Cortex of kidney (tissue), 1 donor: ENCODE measurements around the gene ARHGAP19.

ENCODE experiments used
- DNase-seq: peaks from one replicate; lab custom pipeline; 2025; lab: John Stamatoyannopoulos, UW

Gene ARHGAP19

GRCh38 chr10:97190450-97190849 is 102.0 kb downstream of the ARHGAP19 start:
- no peak for DNase-seq

- no peak for DNase-seq
Observed at GRCh38 chr10:97188261-97188711, 104.2 kb downstream of the ARHGAP19 start.

- DNase-seq = no peak
Observed at GRCh38 chr10:97186911-97187310, 105.5 kb downstream of the ARHGAP19 start.

DNA sequence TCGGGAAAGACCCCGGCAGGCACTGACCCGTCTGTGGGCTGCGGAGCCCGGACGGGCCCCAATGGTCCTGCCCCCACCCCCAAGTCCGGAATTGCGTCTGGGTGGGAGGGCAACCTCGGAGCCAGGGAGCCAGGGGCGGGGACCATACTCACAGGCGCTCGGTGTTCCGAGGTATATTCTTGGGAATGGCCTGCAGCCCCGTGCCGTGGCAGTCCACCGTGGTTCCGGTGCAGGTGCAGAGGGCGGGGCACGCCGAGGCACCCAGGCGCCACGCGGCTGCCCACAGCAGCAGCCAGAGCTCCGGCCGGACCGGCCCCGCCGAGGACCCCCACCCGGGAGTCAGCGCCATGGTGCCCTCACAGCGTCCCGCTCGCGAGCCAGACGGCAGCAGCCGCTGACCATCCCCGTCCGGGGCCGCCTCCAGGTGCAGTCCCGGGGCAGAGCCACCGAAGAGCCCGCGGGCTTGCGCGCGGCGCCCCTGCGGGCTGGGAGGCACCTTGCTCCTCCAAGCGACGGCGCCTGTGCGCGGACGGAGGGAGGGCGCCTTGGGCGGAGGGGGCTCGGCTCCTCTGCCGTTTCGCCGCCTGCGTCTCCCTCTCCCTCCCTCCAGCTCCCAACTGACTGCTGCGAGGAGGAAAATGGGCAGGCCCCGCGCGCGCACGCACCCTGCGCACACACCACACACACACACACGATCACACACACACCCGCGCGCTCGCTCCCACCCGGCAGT is 106.9 kb downstream of the ARHGAP19 start, which contains the start of gene SLIT1:
SLIT1 (minus strand) TSS at position 634 of the 733 bp plus-strand sequence; CDS start at position 349, 285 bp downstream.
- no peak for DNase-seq

GRCh38 chr10:97184971-97185325 is 107.5 kb downstream of the ARHGAP19 start:
- no peak for DNase-seq

DNA sequence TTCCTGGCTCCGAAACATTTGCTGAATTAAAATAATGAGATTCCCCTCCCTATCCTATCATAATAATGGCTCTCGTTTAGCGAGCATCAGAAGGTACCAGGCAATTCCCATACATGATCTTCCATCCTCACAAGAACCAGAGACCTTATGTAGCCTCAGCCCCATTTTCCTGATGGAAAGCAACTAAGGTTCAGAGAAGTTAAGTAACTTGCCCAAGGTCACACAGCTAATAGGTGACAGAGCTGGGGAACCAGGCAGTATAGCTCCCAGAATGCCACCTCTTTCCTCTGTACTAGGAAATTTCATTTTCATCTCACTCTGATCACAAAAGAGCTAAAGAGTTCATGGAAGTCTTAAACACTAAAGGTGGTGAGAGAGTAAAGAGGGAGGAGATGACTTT is 109.1 kb downstream of the ARHGAP19 start:
- DNase-seq = no peak

GRCh38 chr10:97182288-97182990 is 110.0 kb downstream of the ARHGAP19 start:
- no peak for DNase-seq

GRCh38 chr10:97180986-97181385 is 111.5 kb downstream of the ARHGAP19 start:
- DNase-seq = no peak

DNA sequence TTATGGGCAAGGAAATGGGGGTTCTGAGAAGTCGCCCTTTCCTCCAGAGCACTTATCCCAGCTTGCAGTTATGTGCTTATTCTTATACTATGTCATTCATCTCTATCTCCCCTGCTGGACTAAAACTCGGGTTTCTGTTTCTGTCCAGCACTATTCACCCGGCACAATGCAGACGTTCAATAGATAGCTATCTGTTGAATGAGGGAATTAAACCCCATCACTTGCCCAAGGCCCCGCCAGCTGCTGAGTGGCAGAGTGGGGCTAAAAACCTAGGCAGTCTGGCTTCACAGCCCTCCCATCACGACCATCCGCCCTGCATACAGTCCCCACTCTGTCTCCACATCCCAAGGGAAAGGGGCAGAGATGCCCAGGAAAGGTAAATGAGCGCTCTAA is 112.1 kb downstream of the ARHGAP19 start:
- DNase-seq = no peak

GRCh38 chr10:97179731-97180362 is 112.6 kb downstream of the ARHGAP19 start:
- DNase-seq = no peak

DNA sequence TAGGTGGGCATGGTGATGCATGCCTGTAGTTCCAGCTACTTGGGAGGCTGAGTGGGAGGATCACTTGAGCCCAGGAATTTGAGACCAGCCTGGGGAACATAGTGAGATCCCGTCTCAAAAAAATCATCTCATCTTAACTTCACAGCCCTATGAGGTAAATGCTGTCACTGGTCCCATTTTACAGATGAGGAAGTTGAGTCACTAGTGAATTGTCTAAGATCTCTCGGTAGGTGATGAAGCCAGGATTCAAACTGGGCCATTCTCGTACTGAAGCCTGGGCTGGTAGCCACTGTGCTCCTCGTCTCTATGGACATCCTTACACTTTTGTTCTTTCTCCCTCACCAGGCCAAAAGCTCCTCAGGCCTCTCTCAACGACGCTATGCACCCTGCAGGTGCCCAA is 113.1 kb downstream of the ARHGAP19 start:
- no peak for DNase-seq

GRCh38 chr10:97178074-97178473 is 114.4 kb downstream of the ARHGAP19 start:
- DNase-seq = no peak

GRCh38 chr10:97176226-97176625 is 116.2 kb downstream of the ARHGAP19 start:
- DNase-seq = no peak

DNA sequence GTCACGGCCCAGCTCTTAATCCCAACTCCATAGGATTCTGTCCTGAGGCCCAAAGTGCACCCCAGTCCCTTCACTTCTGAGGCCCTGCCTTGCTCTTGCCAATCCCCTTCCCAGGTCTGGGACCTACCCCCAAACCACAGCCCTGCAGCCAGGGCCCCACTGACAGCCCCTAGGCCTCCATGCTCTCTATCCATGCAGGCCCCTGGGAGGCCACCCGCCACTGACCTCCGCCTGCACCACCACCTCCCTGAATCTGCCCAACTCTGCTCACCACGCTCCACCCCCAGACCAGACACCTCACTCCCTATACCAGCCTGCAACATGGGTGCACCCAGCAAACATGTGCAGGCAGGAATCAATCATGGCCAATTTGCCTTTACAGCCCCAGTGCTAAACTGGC is 116.9 kb downstream of the ARHGAP19 start:
- no peak for DNase-seq

- DNase-seq = no peak
Observed at GRCh38 chr10:97174941-97175340, 117.5 kb downstream of the ARHGAP19 start.

DNA sequence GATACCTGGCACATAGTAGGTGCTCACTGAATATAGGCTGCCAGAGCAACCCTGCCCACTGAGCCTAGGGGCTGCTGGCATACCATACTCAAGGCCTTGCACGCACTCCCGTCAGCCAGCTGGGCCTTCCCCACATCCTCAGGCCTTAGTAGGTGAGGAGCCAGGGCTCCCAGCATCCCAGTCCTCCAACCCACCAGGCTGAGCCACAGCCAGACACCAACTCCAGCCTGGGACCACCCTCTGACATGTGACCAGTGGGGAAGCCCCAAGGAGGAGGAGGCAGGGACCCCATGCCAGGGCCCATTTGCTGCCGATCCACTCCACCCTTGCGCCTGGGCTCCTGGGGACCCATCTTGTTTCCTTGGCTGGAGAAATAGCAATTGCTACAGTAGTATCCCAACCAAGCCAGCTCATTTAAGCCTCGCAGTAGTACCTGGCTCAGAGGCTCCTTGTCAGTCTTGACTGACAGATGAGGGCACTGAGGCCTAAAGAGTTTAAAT is 118.1 kb downstream of the ARHGAP19 start:
- DNase-seq = no peak

GRCh38 chr10:97173036-97173435 is 119.4 kb downstream of the ARHGAP19 start:
- no peak for DNase-seq
